Caco-2 (cell line): ENCODE data around the gene ANXA7. TPM values are rescaled to one million over a fixed set of nuclear protein-coding genes. Genes with fewer than 3 reads are reported as not detected.

Source experiments
- BruUV-seq: library from RNA; stranded (reverse); fragments of 400-500 nt; replicated peaks from 2 replicates; lab custom pipeline; 2021; lab: Mats Ljungman, UMichigan
- CTCF ChIA-PET: fragments of 300-600 bp; sonication (Branson Sonifier 250); formaldehyde crosslinking; loops from one replicate; lab custom pipeline; 2022; ENCODE audit warnings: antibody characterized with exemption; lab: Charles Lee
- POLR2A ChIA-PET: fragments of 300-600 bp; sonication (Branson Sonifier 250); formaldehyde crosslinking; loops from one replicate; lab custom pipeline; 2022; ENCODE audit warnings: antibody characterized with exemption; lab: Charles Lee
- DNase-seq, 2 experiments: peaks; one replicate each; pipeline versions ENCODE4 v3.0.0 to v3.0.0-alpha.2; 2020 to 2022
- H3K27me3 ChIP-seq: replicated peaks from 2 replicates; pipeline ENCODE4 v1.6.0; 2011; ENCODE audit warnings: low read length; ENCODE audit not compliant: control insufficient read depth, insufficient read depth
- H3K36me3 ChIP-seq: 2 replicates; pipeline ENCODE4 v1.5.1; 2011; ENCODE audit warnings: low read length; ENCODE audit not compliant: control insufficient read depth, insufficient read depth
- H3K4me1 ChIP-seq: fragments of 250-450 bp; sonication (Bioruptor Pico); 2 replicates; pipeline ENCODE4 v1.5.1; 2020; ENCODE audit warnings: mild to moderate bottlenecking
- H3K4me3 ChIP-seq: 2 replicates; pipeline ENCODE4 v1.5.1; 2011; ENCODE audit warnings: low read depth, mild to moderate bottlenecking, control low read depth, low read length
- H3K9me3 ChIP-seq: fragments of 250-450 bp; sonication (Bioruptor Pico); 2 replicates; pipeline ENCODE4 v1.5.1; 2020; ENCODE audit warnings: mild to moderate bottlenecking, moderate library complexity
- H3K27ac Mint-ChIP-seq: one replicate; pipeline ENCODE4 v1.8.0; 2022; ENCODE audit warnings: mixed read lengths; ENCODE audit not compliant: unreplicated experiment
- H3K27me3 Mint-ChIP-seq: one replicate; pipeline ENCODE4 v1.8.0; 2022; ENCODE audit warnings: mixed read lengths; ENCODE audit not compliant: insufficient read depth, unreplicated experiment
- H3K36me3 Mint-ChIP-seq: one replicate; pipeline ENCODE4 v1.8.0; 2022; ENCODE audit warnings: mild to moderate bottlenecking, mixed read lengths; ENCODE audit not compliant: insufficient read depth, unreplicated experiment
- H3K4me1 Mint-ChIP-seq: one replicate; pipeline ENCODE4 v1.8.0; 2022; ENCODE audit warnings: low read depth, mixed read lengths; ENCODE audit not compliant: unreplicated experiment
- H3K4me3 Mint-ChIP-seq: one replicate; pipeline ENCODE4 v1.8.0; 2022; ENCODE audit warnings: mild to moderate bottlenecking, moderate library complexity, mixed read lengths; ENCODE audit not compliant: unreplicated experiment
- H3K9me3 Mint-ChIP-seq: one replicate; pipeline ENCODE4 v1.8.0; 2022; ENCODE audit warnings: mixed read lengths; ENCODE audit not compliant: unreplicated experiment
- intact Hi-C: fragments of 100-400 bp; cut with micrococcal nuclease; formaldehyde crosslinking; loops from one replicate; pipeline ENCODE4 v1.10.0; 2022; ENCODE audit not compliant: unreplicated experiment
- total RNA-seq: library from RNA; stranded (reverse); gene quantifications from 2 replicates; pipeline ENCODE4 v1.2.3, GENCODE V29; 2022
- TF ChIP-seq, protein P1 (sequence below), 2 experiments: fragments of 200-600 bp in 1 of 2; IDR thresholded peaks; 1 replicate in 1 of 2; 2 replicates in 1 of 2; pipeline versions ENCODE4 v1.5.1 to v1.8.0; 2011 to 2022; ENCODE audit warnings: antibody characterized with exemption in 1 of 2, control low read depth in 1 of 2, inconsistent platforms in 1 of 2, low read depth in 1 of 2, low read length in 1 of 2, mild to moderate bottlenecking in 1 of 2, moderate library complexity in 1 of 2; ENCODE audit not compliant: insufficient read depth in 1 of 2, severe bottlenecking in 1 of 2, unreplicated experiment in 1 of 2

Gene ANXA7
- total RNA-seq, 1 experiment from 2014 or later = 240 TPM

DNA sequence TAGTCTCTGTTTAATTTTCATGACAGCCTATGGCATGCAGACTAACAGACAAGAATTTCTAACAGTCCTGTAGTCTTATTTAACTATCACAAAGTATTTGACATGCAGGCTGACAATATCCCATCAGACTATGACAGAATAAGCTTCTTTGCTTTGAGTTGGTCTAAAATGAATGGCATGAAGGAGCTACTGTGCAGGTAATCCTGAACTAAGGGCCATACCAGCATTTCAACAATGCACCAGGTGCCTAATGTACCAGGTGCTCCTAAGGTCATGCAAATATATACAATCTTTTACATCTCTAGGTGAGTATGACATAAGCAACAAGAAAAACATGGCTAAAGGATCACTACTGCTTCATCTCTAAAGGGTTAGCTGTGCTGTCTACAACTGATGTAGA, 33.1 kb upstream of the ANXA7 start:
- CTCF ChIA-PET = interaction anchor here (0.6 kb wide), 1 partner anchor 91 kb away, joined by 3 read pairs; no protein-coding TSS in a partner anchor
- Histone ChIP-seq H3K9me3 (no peaks in the 10 kb centered on the region), H3K4me1 (no peaks in the 10 kb centered on the region), H3K27me3 (no peaks in the 10 kb centered on the region), H3K4me3 (no peak overlapping the region), H3K36me3 (peaks cover 2% of the 10 kb centered on the region; the same call in 1 of the 2 replicates)
- Mint-ChIP-seq H3K4me1 (no peaks in the 10 kb centered on the region), H3K4me3 (no peak overlapping the region), H3K36me3 (peaks cover 9% of the 10 kb centered on the region), H3K27ac (no peak overlapping the region), H3K9me3 (no peaks in the 10 kb centered on the region), H3K27me3 (no peaks in the 10 kb centered on the region)
- TF ChIP-seq, protein P1, sequence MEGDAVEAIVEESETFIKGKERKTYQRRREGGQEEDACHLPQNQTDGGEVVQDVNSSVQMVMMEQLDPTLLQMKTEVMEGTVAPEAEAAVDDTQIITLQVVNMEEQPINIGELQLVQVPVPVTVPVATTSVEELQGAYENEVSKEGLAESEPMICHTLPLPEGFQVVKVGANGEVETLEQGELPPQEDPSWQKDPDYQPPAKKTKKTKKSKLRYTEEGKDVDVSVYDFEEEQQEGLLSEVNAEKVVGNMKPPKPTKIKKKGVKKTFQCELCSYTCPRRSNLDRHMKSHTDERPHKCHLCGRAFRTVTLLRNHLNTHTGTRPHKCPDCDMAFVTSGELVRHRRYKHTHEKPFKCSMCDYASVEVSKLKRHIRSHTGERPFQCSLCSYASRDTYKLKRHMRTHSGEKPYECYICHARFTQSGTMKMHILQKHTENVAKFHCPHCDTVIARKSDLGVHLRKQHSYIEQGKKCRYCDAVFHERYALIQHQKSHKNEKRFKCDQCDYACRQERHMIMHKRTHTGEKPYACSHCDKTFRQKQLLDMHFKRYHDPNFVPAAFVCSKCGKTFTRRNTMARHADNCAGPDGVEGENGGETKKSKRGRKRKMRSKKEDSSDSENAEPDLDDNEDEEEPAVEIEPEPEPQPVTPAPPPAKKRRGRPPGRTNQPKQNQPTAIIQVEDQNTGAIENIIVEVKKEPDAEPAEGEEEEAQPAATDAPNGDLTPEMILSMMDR (IDR thresholded peaks at IDR 0.05; ENCODE audit: insufficient read depth in 1 of 2, low read depth in 1 of 2, low read length in 1 of 2, severe bottlenecking in 1 of 2, unreplicated experiment in 1 of 2) = no peak
- BruUV-seq = no TSS peak
- intact Hi-C loops = no loop called here
- DNase-seq = no peak
- POLR2A ChIA-PET = no interaction called here

DNA sequence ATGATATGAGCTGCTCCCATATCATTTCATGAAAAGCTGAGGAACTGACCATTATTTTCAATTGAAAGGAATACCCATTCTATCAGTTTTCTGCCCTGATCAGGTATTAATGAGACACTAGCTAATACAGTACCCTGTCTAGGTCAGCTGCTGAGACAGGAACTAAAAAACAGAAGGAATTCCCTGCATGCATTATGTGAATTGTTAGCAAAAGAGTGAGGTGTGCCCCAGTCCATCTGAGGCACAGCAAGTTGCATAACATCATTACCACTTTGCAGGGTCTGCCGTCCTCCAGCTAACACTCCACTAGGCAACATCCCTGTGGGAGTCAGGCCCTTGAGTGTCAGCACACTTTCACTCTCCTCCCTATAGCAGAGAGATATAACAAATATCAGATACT, 30.6 kb upstream of the ANXA7 start:
- no peaks in the 10 kb centered on the region for H3K27me3 ChIP-seq
- DNase-seq = no peak
- CTCF ChIA-PET = interaction anchor here (0.6 kb wide), 1 partner anchor 1069 kb away, joined by 5 read pairs; no protein-coding TSS in a partner anchor
- TF ChIP-seq, protein P1 (IDR thresholded peaks at IDR 0.05; ENCODE audit: insufficient read depth in 1 of 2, low read depth in 1 of 2, low read length in 1 of 2, severe bottlenecking in 1 of 2, unreplicated experiment in 1 of 2) = no peak
- intact Hi-C loops = no loop called here
- H3K9me3 Mint-ChIP-seq = no peaks in the 10 kb centered on the region
- peaks cover 2% of the 10 kb centered on the region; the same call in 1 of the 2 replicates for H3K36me3 ChIP-seq
- no peak overlapping the region for H3K27ac Mint-ChIP-seq
- no peak overlapping the region for H3K4me3 Mint-ChIP-seq
- POLR2A ChIA-PET = no interaction called here
- no peak overlapping the region for H3K4me3 ChIP-seq
- H3K36me3 Mint-ChIP-seq = peaks cover 16% of the 10 kb centered on the region
- BruUV-seq = no TSS peak
- no peaks in the 10 kb centered on the region for H3K27me3 Mint-ChIP-seq
- no peaks in the 10 kb centered on the region for H3K9me3 ChIP-seq
- no peaks in the 10 kb centered on the region for H3K4me1 ChIP-seq
- H3K4me1 Mint-ChIP-seq = no peaks in the 10 kb centered on the region

DNA sequence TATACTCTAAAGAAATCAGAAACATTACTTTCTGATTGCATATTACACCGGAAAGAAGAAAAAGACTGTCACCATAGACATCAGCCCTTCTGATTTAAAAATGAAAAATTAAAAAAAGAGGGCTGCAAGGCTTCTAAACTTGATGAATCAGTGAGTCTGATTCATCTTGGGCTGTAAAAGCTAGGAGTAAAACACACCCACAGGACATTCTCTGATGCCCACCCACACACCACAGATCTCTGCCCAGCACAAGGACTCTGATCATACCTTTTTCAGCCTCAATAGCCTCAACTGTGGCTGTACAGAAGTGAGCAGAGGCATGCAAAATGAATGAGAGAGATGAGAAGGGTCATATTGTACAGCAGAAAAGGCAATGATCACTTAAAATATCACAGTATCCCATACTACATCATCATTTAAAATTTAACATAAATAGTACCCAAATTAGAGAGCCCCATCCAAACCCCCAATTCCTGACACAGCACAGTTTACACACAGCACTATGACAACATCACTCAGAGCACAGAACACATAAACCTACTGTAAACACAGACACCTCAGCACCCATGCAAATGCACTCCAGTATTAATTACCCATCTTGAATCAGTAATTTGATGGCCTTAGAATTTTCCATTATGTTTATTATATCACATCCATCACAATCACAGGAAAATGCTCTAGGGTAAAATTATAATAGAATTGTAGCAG, 25.9 kb upstream of the ANXA7 start:
- H3K9me3 Mint-ChIP-seq = no peaks in the 10 kb centered on the region
- intact Hi-C loops = no loop called here
- Histone ChIP-seq H3K9me3 (no peaks in the 10 kb centered on the region), H3K4me3 (no peak overlapping the region), H3K4me1 (no peaks in the 10 kb centered on the region), H3K36me3 (peaks cover 6% of the 10 kb centered on the region), H3K27me3 (no peaks in the 10 kb centered on the region)
- TF ChIP-seq, protein P1 (IDR thresholded peaks at IDR 0.05; ENCODE audit: insufficient read depth in 1 of 2, low read depth in 1 of 2, low read length in 1 of 2, severe bottlenecking in 1 of 2, unreplicated experiment in 1 of 2) = no peak
- no peak overlapping the region for H3K4me3 Mint-ChIP-seq
- no peaks in the 10 kb centered on the region for H3K27me3 Mint-ChIP-seq
- no peak for DNase-seq
- no TSS peak for BruUV-seq
- H3K36me3 Mint-ChIP-seq = peaks cover 16% of the 10 kb centered on the region
- CTCF ChIA-PET = no interaction called here
- POLR2A ChIA-PET = no interaction called here
- no peaks in the 10 kb centered on the region for H3K4me1 Mint-ChIP-seq
- H3K27ac Mint-ChIP-seq = no peak overlapping the region
